Muscle layer of colon (tissue), 2 donors: ENCODE measurements around the gene KRT16.

Source experiments
- H3K27ac ChIP-seq: one replicate; pipeline ENCODE4 v1.7.0; 2013; ENCODE audit warnings: low read depth, mild to moderate bottlenecking, low read length, moderate library complexity
- H3K27me3 ChIP-seq, 2 donors: one replicate each; pipeline ENCODE4 v1.7.0; 2013; ENCODE audit warnings: low read length in 2 of 2, mild to moderate bottlenecking in 2 of 2; ENCODE audit not compliant: insufficient read depth in 2 of 2, control insufficient read depth in 1 of 2
- H3K36me3 ChIP-seq: one replicate; pipeline ENCODE4 v1.7.0; 2013; ENCODE audit warnings: mild to moderate bottlenecking, low read length; ENCODE audit not compliant: insufficient read depth
- H3K4me1 ChIP-seq: one replicate; pipeline ENCODE4 v1.7.0; 2013; ENCODE audit warnings: mild to moderate bottlenecking, low read length; ENCODE audit not compliant: insufficient read depth
- H3K4me3 ChIP-seq, 2 donors: one replicate each; pipeline ENCODE4 v1.7.0; 2013; ENCODE audit warnings: low read length in 2 of 2, low read depth in 1 of 2, mild to moderate bottlenecking in 1 of 2, moderate library complexity in 1 of 2
- H3K9ac ChIP-seq: one replicate; pipeline ENCODE4 v1.7.0; 2013; ENCODE audit warnings: low read length
- H3K9me3 ChIP-seq: one replicate; pipeline ENCODE4 v1.7.0; 2013; ENCODE audit warnings: mild to moderate bottlenecking, low read length
- donor health status: abdominal sarcoma.
- donor health status: Adenocarcinoma of cecum.

KRT16 gene

DNA sequence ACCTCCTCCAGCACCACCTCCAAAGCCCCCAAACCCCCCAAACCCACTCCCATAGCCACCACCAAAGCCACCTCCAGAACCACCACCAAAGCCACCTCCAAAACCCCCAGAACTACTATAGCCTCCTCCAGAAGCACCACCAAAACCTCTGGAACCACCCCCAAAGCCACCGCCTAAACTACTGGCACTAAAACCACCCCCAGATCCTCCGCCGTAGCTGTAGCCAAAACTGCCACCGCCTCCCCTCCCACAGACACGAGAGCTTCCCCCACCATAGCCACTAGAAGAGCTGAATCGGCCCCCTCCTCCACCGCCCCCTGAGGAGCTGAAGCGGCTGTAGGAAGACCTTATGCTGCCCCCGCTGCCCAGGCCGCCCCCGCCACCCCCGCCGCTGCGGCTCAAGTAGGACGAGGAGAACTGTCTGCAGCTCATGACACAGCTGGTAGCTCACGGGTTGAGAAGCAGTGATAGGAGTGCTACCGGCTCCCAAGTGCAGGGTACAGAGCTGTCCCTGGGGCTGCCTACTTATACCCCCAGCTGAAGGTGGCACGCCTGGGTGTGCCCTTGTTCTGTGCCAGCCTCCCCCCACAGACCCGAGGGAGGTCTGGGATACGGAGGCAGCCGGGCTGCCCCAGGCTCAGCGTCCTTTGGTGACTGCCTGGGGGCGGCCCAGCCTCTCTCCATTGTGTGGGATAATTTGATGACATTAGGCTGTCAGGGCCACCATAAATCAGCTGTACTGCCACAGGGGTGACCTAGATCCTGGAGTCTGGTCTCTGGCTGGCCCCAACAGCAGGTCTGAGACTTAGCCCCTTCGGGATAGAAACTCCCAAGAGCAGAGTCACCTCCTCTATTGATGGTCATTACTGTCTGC, 40.8 kb downstream of the KRT16 start, which contains the start of gene KRT9:
TSS of gene KRT9 (minus strand) at position 499 of the 874 bp plus-strand sequence. CDS start at position 432, 67 bp downstream.
- H3K4me1 ChIP-seq, result no peaks in the 10 kb centered on the region
- H3K9ac ChIP-seq, result no peak within 1 kb of the TSS
- H3K4me3 ChIP-seq, result no peak within 1 kb of the TSS
- no peaks in the 10 kb centered on the region for H3K36me3 ChIP-seq
- H3K27me3 ChIP-seq, result peaks cover 0 to 15% of the 10 kb centered on the region in 2 donors
- H3K27ac ChIP-seq, result no peak within 1 kb of the TSS
- H3K9me3 ChIP-seq, result no peaks in the 10 kb centered on the region

GRCh38 chr17:41567317-41567716, 45.2 kb downstream of the KRT16 start:
- no peaks in the 10 kb centered on the region for H3K4me1 ChIP-seq
- H3K27me3 ChIP-seq, result peaks cover 0 to 6% of the 10 kb centered on the region in 2 donors
- no peaks in the 10 kb centered on the region for H3K36me3 ChIP-seq
- no peaks in the 10 kb centered on the region for H3K9me3 ChIP-seq
- H3K9ac ChIP-seq, result no peak overlapping the region
- no peak overlapping the region for H3K4me3 ChIP-seq
- no peak overlapping the region for H3K27ac ChIP-seq

DNA sequence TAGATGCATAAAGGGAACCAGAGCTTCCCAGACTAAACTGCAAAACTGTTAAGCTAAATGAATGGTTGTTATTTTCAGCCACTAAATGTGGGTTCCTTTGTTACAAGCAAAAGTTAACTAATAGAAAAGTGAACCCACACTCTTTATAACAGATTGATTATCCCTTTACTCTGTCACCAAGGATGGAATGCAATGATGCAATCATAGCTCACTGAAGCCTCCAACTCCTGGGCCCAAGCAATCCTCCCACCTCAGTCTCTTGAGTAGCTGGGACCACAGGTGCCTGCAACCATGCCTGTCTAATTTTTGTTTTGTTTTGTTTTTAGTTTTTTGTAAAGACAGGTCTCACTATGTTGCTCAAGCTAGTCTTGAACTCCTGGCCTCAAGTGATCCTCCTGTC, 47.2 kb downstream of the KRT16 start:
- Histone ChIP-seq H3K4me1 (no peaks in the 10 kb centered on the region), H3K36me3 (no peaks in the 10 kb centered on the region), H3K4me3 (no peak overlapping the region), H3K9me3 (no peaks in the 10 kb centered on the region), H3K27ac (no peak overlapping the region), H3K9ac (no peak overlapping the region), H3K27me3 (peaks cover 0 to 3% of the 10 kb centered on the region in 2 donors)

- H3K27me3 ChIP-seq, result peaks cover 3 to 5% of the 10 kb centered on the region in 2 donors
- H3K36me3 ChIP-seq, result no peaks in the 10 kb centered on the region
- H3K9ac ChIP-seq, result no peak overlapping the region
- H3K4me3 ChIP-seq, result no peak overlapping the region
- H3K27ac ChIP-seq, result no peak overlapping the region
- no peaks in the 10 kb centered on the region for H3K4me1 ChIP-seq
- H3K9me3 ChIP-seq, result no peaks in the 10 kb centered on the region
Measured at GRCh38 chr17:41563607-41564170, 48.9 kb downstream of the KRT16 start.

GRCh38 chr17:41561554-41561953, 51.0 kb downstream of the KRT16 start:
- Histone ChIP-seq H3K9ac (no peak overlapping the region), H3K4me1 (no peaks in the 10 kb centered on the region), H3K27me3 (peaks cover 3 to 9% of the 10 kb centered on the region in 2 donors), H3K9me3 (no peaks in the 10 kb centered on the region), H3K27ac (no peak overlapping the region), H3K36me3 (no peaks in the 10 kb centered on the region), H3K4me3 (no peak overlapping the region)
